Vagina (tissue), 2 donors: Measurements from ENCODE around the gene RBP7. TPM values are rescaled to one million over a fixed set of nuclear protein-coding genes. Genes with fewer than 3 reads are reported as not detected.
"Not testable (repeated sequence)": the region's sequence is repeated elsewhere in the genome, so short reads cannot be mapped to it uniquely, and the experiment has no call there.

Experiments used
- DNase-seq, 2 donors: peaks; one replicate each; pipeline ENCODE4 v3.0.0-alpha.2; 2017; ENCODE audit errors: extremely low spot score in 2 of 2
- H3K27ac ChIP-seq: fragments of 200-600 bp; sonication (generic); one replicate; pipeline ENCODE4 v1.5.1; 2019
- H3K27me3 ChIP-seq: fragments of 200-600 bp; sonication (generic); one replicate; pipeline ENCODE4 v1.5.1; 2019
- H3K36me3 ChIP-seq, 2 donors: fragments of 200-600 bp; sonication (generic); one replicate each; pipeline ENCODE4 v1.5.1; 2017 to 2019
- H3K4me1 ChIP-seq: fragments of 200-600 bp; sonication (generic); one replicate; pipeline ENCODE4 v1.5.1; 2019
- H3K4me3 ChIP-seq, 2 donors: fragments of 200-600 bp; sonication (generic); 1 replicate in 1 of 2; 2 replicates in 1 of 2; pipeline ENCODE4 v1.5.1; 2016 to 2019
- H3K9me3 ChIP-seq: fragments of 200-600 bp; sonication (generic); one replicate; pipeline ENCODE4 v1.5.1; 2019
- POLR2A ChIP-seq, 2 donors: fragments of 450-650 bp; IDR thresholded peaks; one replicate each; pipeline ENCODE4 v1.6.1; 2017; ENCODE audit warnings: antibody characterized with exemption in 2 of 2, mild to moderate bottlenecking in 2 of 2, moderate library complexity in 2 of 2
- POLR2AphosphoS5 ChIP-seq, 2 donors: sonication (generic); formaldehyde crosslinking; IDR thresholded peaks; one replicate each; pipeline ENCODE4 v1.9.0; 2017; ENCODE audit warnings: antibody characterized with exemption in 2 of 2, mild to moderate bottlenecking in 2 of 2, low read depth in 1 of 2; ENCODE audit not compliant: insufficient read depth in 1 of 2
- intact Hi-C: fragments of 100-400 bp; cut with DNase I; formaldehyde crosslinking; loops from one replicate; pipeline ENCODE4 v1.15.1; 2023
- total RNA-seq: library from RNA; depleted of rRNA; stranded (reverse); fragments of >200 nt; gene quantifications from one replicate; pipeline ENCODE4 v1.2.3, GENCODE V29; 2016
- TF ChIP-seq, protein P1 (sequence below), 3 experiments: fragments of 450-650 bp in 2 of 3; fragments of 200-600 bp in 1 of 3; sonication (generic) in 1 of 3; IDR thresholded peaks; one replicate each; pipeline ENCODE4 v1.5.1; 2017 to 2019; ENCODE audit warnings: antibody characterized with exemption in 3 of 3, mild to moderate bottlenecking in 2 of 3, moderate library complexity in 2 of 3

Gene RBP7
- total RNA-seq, 1 donor from 2014 or later, result 36.3 TPM

DNA sequence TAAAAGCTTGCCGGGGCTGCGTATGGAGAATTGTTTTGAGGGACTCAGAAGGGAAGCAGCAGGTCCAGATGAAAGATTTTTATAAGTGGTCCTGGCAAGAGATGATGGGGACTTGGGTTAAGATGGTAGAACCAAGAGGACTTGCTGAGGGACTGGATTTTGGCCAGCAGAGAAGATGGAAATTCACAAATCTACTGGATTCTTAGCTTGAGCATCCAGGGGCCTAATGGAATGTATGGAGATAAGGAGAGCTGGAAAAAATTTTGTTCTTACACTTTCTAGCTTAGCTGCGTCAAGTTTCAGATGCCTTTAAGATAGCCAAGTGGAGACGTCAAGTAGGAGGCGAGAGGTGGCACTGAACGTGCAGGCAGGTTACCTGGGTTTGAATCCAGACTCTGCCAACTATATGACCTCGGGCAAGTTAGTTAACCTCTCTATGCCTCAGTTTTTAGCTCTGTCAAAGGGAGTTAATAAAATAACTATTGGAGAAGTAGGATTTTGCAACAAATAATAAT is 3.4 kb upstream of the RBP7 start:
- H3K36me3 ChIP-seq, result no peaks in the 10 kb centered on the region
- intact Hi-C loops, result loop anchor here (10.0 kb wide), 1 partner anchor 49 kb away; the partner anchor contains the start of genes LZIC and NMNAT1
- no peak for TF ChIP-seq POLR2AphosphoS5 (IDR thresholded peaks at IDR 0.05; ENCODE audit: insufficient read depth in 1 of 2, low read depth in 1 of 2)
- TF ChIP-seq, protein P1, sequence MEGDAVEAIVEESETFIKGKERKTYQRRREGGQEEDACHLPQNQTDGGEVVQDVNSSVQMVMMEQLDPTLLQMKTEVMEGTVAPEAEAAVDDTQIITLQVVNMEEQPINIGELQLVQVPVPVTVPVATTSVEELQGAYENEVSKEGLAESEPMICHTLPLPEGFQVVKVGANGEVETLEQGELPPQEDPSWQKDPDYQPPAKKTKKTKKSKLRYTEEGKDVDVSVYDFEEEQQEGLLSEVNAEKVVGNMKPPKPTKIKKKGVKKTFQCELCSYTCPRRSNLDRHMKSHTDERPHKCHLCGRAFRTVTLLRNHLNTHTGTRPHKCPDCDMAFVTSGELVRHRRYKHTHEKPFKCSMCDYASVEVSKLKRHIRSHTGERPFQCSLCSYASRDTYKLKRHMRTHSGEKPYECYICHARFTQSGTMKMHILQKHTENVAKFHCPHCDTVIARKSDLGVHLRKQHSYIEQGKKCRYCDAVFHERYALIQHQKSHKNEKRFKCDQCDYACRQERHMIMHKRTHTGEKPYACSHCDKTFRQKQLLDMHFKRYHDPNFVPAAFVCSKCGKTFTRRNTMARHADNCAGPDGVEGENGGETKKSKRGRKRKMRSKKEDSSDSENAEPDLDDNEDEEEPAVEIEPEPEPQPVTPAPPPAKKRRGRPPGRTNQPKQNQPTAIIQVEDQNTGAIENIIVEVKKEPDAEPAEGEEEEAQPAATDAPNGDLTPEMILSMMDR (IDR thresholded peaks at IDR 0.05), result no peak
- no peak for TF ChIP-seq POLR2A (IDR thresholded peaks at IDR 0.05)
- no peak overlapping the region for H3K4me3 ChIP-seq
- no peak overlapping the region for H3K27ac ChIP-seq
- H3K27me3 ChIP-seq, result no peaks in the 10 kb centered on the region
- H3K9me3 ChIP-seq, result no peaks in the 10 kb centered on the region
- DNase-seq, result no peak
- H3K4me1 ChIP-seq, result peaks cover 13% of the 10 kb centered on the region

DNA sequence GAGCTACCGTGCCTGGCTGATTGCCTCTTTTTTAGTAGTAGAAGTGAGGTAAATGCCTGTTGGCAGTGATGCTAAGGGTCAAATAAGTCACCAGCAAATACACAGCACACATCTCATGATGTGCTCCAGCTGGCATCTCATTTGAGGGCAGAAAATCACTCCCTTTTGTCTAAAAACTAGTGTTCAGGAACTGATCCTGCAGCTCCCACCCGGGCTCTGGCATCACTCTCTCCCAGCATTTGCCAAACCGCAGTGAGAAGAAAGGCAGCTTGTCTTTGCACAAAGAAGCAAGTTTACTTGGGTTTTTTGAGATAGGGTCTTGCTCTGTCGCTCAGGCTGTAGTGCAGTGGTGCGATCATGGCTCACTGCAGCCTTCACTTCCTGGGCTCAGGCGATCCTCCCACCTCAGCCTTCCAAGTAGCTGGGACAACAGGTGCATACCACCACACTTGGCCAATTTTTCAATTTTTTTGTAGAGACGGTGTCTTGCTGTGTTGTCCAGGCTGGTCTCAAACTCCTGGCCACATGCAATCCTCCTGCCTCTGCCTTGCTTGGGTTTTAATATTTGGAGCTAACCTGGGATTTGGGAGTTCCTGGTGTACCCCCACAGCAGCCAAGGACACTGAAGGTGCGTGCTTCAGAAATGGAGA is 4.1 kb downstream of the RBP7 start:
- DNase-seq, result no peak
- H3K27me3 ChIP-seq, result no peaks in the 10 kb centered on the region
- intact Hi-C loops, result no loop called here
- no peaks in the 10 kb centered on the region for H3K9me3 ChIP-seq
- no peak overlapping the region for H3K4me3 ChIP-seq
- peaks cover 13% of the 10 kb centered on the region for H3K4me1 ChIP-seq
- no peak overlapping the region for H3K27ac ChIP-seq
- TF ChIP-seq POLR2A (IDR thresholded peaks at IDR 0.05) (no peak), POLR2AphosphoS5 (IDR thresholded peaks at IDR 0.05; ENCODE audit: insufficient read depth in 1 of 2, low read depth in 1 of 2) (no peak)
- TF ChIP-seq, protein P1 (IDR thresholded peaks at IDR 0.05), result no peak
- no peaks in the 10 kb centered on the region for H3K36me3 ChIP-seq

DNA sequence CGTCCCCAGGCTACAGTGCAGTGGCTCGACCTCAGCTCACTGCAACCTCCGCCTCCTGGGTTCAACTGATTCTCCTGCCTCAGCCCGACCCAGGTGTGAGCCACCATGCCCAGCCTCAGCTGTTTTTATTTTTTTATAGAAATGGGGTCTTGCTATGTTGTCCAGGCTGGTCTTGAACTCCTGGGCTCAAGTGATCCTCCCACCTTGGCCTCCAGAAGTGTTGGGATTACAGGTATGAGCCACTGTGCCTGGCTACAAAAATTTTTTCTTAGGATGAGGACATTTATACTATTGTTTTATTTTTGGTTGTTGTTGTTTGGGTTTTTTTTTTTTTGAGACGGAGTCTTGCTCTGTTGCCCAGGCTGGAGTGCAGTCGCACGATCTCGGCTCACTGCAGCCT is 8.2 kb downstream of the RBP7 start:
- intact Hi-C loops, H3K9me3 ChIP-seq, H3K27ac ChIP-seq, H3K4me3 ChIP-seq, H3K36me3 ChIP-seq, H3K27me3 ChIP-seq, H3K4me1 ChIP-seq, DNase-seq: not testable (repeated sequence)

DNA sequence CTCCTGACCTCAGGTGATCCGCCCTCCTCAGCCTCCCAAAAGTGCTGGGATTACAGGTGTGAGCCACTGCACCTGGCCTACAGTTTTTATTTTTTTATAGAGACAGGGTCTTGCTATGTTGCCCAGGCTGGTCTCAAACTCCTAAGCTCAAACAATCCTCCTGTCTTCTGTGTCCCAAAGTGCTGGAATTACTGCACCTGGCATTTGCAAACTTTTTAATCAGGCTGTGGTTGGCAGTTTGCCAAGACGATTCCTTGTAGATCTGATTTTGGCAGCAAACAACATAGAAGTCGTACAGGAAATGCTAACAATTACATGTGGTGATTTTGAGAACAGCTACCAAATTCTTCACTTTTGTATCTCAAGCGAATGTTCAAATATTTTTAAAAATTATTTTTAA is 10.1 kb downstream of the RBP7 start:
- Histone ChIP-seq H3K27ac (no peak overlapping the region), H3K4me3 (no peak overlapping the region), H3K27me3 (no peaks in the 10 kb centered on the region), H3K4me1 (no peaks in the 10 kb centered on the region), H3K9me3 (no peaks in the 10 kb centered on the region), H3K36me3 (no peaks in the 10 kb centered on the region)
- no peak for DNase-seq
- intact Hi-C loops, result no loop called here
- TF ChIP-seq POLR2AphosphoS5 (IDR thresholded peaks at IDR 0.05; ENCODE audit: insufficient read depth in 1 of 2, low read depth in 1 of 2), result no peak
- no peak for TF ChIP-seq POLR2A (IDR thresholded peaks at IDR 0.05)

DNA sequence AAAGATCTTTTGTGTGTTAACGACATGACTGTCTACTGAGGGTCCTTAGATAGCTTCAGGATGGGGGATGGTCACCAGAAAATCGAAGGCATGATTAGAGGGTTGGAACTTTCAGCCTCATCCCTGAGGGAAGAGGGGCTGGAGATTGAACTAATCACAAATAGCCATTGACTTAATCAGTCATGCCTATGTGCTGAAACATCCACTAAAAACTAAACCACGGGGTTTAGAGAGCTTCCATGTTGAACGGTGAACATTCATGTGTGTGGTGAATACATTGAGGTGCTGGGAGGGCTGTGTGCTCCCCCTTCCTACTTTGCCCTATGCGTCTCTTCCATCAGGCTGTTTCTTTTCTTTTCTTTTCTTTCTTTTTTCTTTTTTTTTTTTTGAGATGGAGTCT is 17.0 kb downstream of the RBP7 start:
- Histone ChIP-seq H3K27me3 (no peaks in the 10 kb centered on the region), H3K4me3 (no peak overlapping the region), H3K36me3 (no peaks in the 10 kb centered on the region), H3K9me3 (no peaks in the 10 kb centered on the region), H3K27ac (no peak overlapping the region), H3K4me1 (peaks cover 6% of the 10 kb centered on the region)
- no peak for DNase-seq
- intact Hi-C loops, result no loop called here
- TF ChIP-seq POLR2A (IDR thresholded peaks at IDR 0.05), result no peak
- TF ChIP-seq POLR2AphosphoS5 (IDR thresholded peaks at IDR 0.05; ENCODE audit: insufficient read depth in 1 of 2, low read depth in 1 of 2), result no peak
- TF ChIP-seq, protein P1 (IDR thresholded peaks at IDR 0.05), result no peak

DNA sequence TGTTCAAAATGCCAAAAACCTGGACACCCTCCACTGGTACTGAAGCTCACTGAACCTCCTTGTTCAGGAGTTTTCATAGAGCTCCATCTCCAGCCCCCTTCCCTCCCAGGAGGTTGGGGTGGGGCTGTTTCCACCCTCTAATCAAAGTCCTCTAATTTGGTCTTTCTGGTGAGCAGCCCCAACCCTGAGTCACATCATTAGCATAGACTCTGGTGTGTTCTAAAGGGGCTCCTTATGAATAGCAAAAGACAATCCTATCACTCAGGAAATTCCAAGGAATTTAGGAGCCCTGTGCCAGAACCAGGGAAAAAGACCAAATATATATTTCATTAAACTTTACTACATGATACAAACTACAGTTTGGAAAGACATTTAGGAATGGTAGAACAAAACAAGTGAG is 22.5 kb downstream of the RBP7 start:
- no peak overlapping the region for H3K27ac ChIP-seq
- intact Hi-C loops, result no loop called here
- no peaks in the 10 kb centered on the region for H3K36me3 ChIP-seq
- H3K9me3 ChIP-seq, result no peaks in the 10 kb centered on the region
- DNase-seq, result no peak
- no peaks in the 10 kb centered on the region for H3K27me3 ChIP-seq
- no peak overlapping the region for H3K4me3 ChIP-seq
- H3K4me1 ChIP-seq, result peaks cover 6% of the 10 kb centered on the region
- TF ChIP-seq, protein P1 (IDR thresholded peaks at IDR 0.05), result no peak
- no peak for TF ChIP-seq POLR2A (IDR thresholded peaks at IDR 0.05)
- TF ChIP-seq POLR2AphosphoS5 (IDR thresholded peaks at IDR 0.05; ENCODE audit: insufficient read depth in 1 of 2, low read depth in 1 of 2), result no peak
